K562 (cell line): Measurements from ENCODE around the gene ENKUR. TPM values are rescaled to one million over a fixed set of nuclear protein-coding genes. Genes with fewer than 3 reads are reported as not detected.

ENCODE experiments used
- ATAC-seq: fragments of 200-7000 bp; cut with Tn5 transposase; 3 replicates; pipeline ENCODE4 v1.9.1; 2020; ENCODE audit warnings: moderate library complexity
- BruUV-seq: library from RNA; stranded (reverse); fragments of 400-500 nt; replicated peaks from 2 replicates; lab custom pipeline; 2021; lab: Mats Ljungman, UMichigan
- CTCF ChIA-PET: fragments of 300-600 bp; formaldehyde crosslinking; extraction: SDS; loops from one replicate; lab custom pipeline; 2021; ENCODE audit warnings: low intra/inter-chr PET ratio; lab: Yijun Ruan, JAX
- POLR2A ChIA-PET: fragments of 300-600, 350-650 bp; sonication (Branson Sonifier 250); formaldehyde crosslinking; extraction: SDS; loops from one replicate; lab custom pipeline; 2021; ENCODE audit warnings: antibody characterized with exemption, inconsistent platforms; lab: Yijun Ruan, JAX
- DNase-seq, 4 experiments: peaks; one replicate each; pipeline versions ENCODE4 v3.0.0 to v3.0.0-alpha.2; 2011 to 2018; ENCODE audit warnings: low spot score in 3 of 4, mixed read lengths in 3 of 4; ENCODE audit errors: extremely low read depth in 1 of 4
- FAIRE-seq: peaks from 2 replicates; lab custom pipeline; 2011; peaks lifted over from hg19 to GRCh38; lab: Jason Lieb, UNC
- H2AFZ ChIP-seq: 2 replicates; pipeline ENCODE4 v1.6.0; 2011; ENCODE audit warnings: low read depth, low read length, control low read depth, inconsistent platforms
- H3K27ac ChIP-seq: fragments of 200-600 bp; 3 replicates; pipeline ENCODE4 v1.8.0; 2011; ENCODE audit warnings: low read depth, mild to moderate bottlenecking, control low read depth, inconsistent platforms, low read length, moderate library complexity, mixed read lengths; ENCODE audit errors: extremely low read depth
- H3K27me3 ChIP-seq, 2 experiments: fragments of 300-600 bp in 1 of 2; 2 replicates in 1 of 2; 3 replicates in 1 of 2; pipeline versions ENCODE4 v1.6.0 to v1.8.0; 2011; ENCODE audit warnings: inconsistent platforms in 2 of 2, low read length in 2 of 2, mild to moderate bottlenecking in 1 of 2, mixed read lengths in 1 of 2, moderate library complexity in 1 of 2; ENCODE audit not compliant: control insufficient read depth in 2 of 2, insufficient read depth in 2 of 2
- H3K36me3 ChIP-seq: fragments of 300-600 bp; 3 replicates; pipeline ENCODE4 v1.8.0; 2011; ENCODE audit warnings: mild to moderate bottlenecking, low read length, inconsistent platforms; ENCODE audit not compliant: control insufficient read depth, insufficient read depth
- H3K4me1 ChIP-seq, 2 experiments: fragments of 200-600 bp in 1 of 2; replicated peaks in 1 of 2; 2 replicates in 1 of 2; 3 replicates in 1 of 2; pipeline versions ENCODE4 v1.5.1 to v1.8.0; 2011; ENCODE audit warnings: inconsistent platforms in 2 of 2, low read length in 2 of 2, mild to moderate bottlenecking in 1 of 2, mixed read lengths in 1 of 2, moderate library complexity in 1 of 2; ENCODE audit not compliant: control insufficient read depth in 2 of 2, insufficient read depth in 2 of 2
- H3K4me2 ChIP-seq: 2 replicates; pipeline ENCODE4 v1.6.1; 2011; ENCODE audit warnings: low read length, control low read depth, inconsistent platforms, mixed read lengths; ENCODE audit not compliant: insufficient read depth
- H3K4me3 ChIP-seq: fragments of 200-600 bp; sonication (generic), shearing (Covaris generic); 2 replicates; pipeline ENCODE4 v1.5.1; 2016; ENCODE audit warnings: control low read depth, inconsistent platforms
- H3K79me2 ChIP-seq: fragments of 200-600 bp; 3 replicates; pipeline ENCODE4 v1.8.0; 2011; ENCODE audit warnings: low read length, inconsistent platforms; ENCODE audit not compliant: control insufficient read depth, insufficient read depth
- H3K9ac ChIP-seq, 2 experiments: 2 replicates each; pipeline versions ENCODE4 v1.6.0 to v1.6.1; 2011; ENCODE audit warnings: low read depth in 2 of 2, low read length in 2 of 2, control low read depth in 1 of 2, inconsistent platforms in 1 of 2, mild to moderate bottlenecking in 1 of 2, mixed read lengths in 1 of 2; ENCODE audit not compliant: insufficient read depth in 1 of 2
- H3K9me1 ChIP-seq: one replicate; pipeline ENCODE4 v1.6.0; 2011; ENCODE audit warnings: inconsistent platforms, mild to moderate bottlenecking, low read length, moderate library complexity; ENCODE audit not compliant: control insufficient read depth, insufficient read depth
- H3K9me3 ChIP-seq: replicated peaks from 2 replicates; pipeline ENCODE4 v1.5.1; 2011; ENCODE audit warnings: low read depth, low read length, inconsistent platforms; ENCODE audit not compliant: control insufficient read depth, insufficient read depth
- H4K20me1 ChIP-seq: replicated peaks from 2 replicates; pipeline ENCODE4 v1.6.1; 2011; ENCODE audit warnings: low read length, inconsistent platforms, mixed read lengths; ENCODE audit not compliant: control insufficient read depth, insufficient read depth
- ATF6 ChIP-seq: sonication (generic); formaldehyde crosslinking; IDR thresholded peaks from 2 replicates; pipeline ENCODE4 v1.4.0; 2020; ENCODE audit warnings: mild to moderate bottlenecking, missing genetic modification reagents
- E2F1 ChIP-seq: sonication (generic); formaldehyde crosslinking; IDR thresholded peaks from 2 replicates; pipeline ENCODE4 v1.8.1; 2023; ENCODE audit warnings: mild to moderate bottlenecking, missing genetic modification reagents, moderate library complexity
- SMARCB1 ChIP-seq: IDR thresholded peaks from 2 replicates; pipeline ENCODE4 v1.6.1; 2011; ENCODE audit warnings: improper control_type of control experiment, low read depth; ENCODE audit not compliant: insufficient read length
- ZBTB7A ChIP-seq: IDR thresholded peaks from 2 replicates; pipeline ENCODE4 v1.6.1; 2011; ENCODE audit warnings: low read depth, mild to moderate bottlenecking, low read length, moderate library complexity, borderline replicate concordance; ENCODE audit not compliant: control insufficient read depth
- ZNF197 ChIP-seq: fragments of 200-800 bp; sonication (Bioruptor generic); IDR thresholded peaks from 2 replicates; pipeline ENCODE4 v1.6.1; 2016; ENCODE audit warnings: low read depth, missing genetic modification characterization, missing compliant biosample characterization
- WGBS: fragments of 100-300 bp; shearing (Covaris generic); methylation state at CpG from one replicate; pipeline ENCODE4 v1.1.6; 2016; ENCODE audit warnings: low coverage, mixed read lengths; ENCODE audit not compliant: insufficient coverage; ENCODE audit errors: missing lambda C conversion rate; 5-methylcytosine and 5-hydroxymethylcytosine counted together
- in situ Hi-C: fragments of 300-500 bp; cut with MboI; formaldehyde crosslinking; loops from 4 replicates; pipeline ENCODE4 v1.15.0; 2018; ENCODE audit warnings: inconsistent platforms, mixed read lengths
- intact Hi-C: fragments of 100-400 bp; cut with micrococcal nuclease; formaldehyde crosslinking; loops from 2 replicates; pipeline ENCODE4 v1.14.2; 2022
- polyA plus RNA-seq, 8 experiments: library from polyadenylated mRNA; depleted of rRNA in 4 of 8; stranded (reverse) in 5 of 8; unstranded in 3 of 8; fragments of >200 nt; fragmentation: Nextera tagmentation in 2 of 8; fragmentation: Illumina TruSeq in 1 of 8; extraction: Ambion mirVana in 2 of 8; extraction: Trizol in 1 of 8; gene quantifications; 2 replicates each; pipeline versions ENCODE4 v1.2.1 to v1.2.3, GENCODE V29; 2011 to 2014; ENCODE audit warnings: inconsistent platforms in 1 of 8, missing spikeins in 1 of 8
- total RNA-seq, 7 experiments: library from RNA; depleted of rRNA in 6 of 7; stranded (reverse); fragments of >200 nt in 6 of 7; fragmentation: Illumina TruSeq in 2 of 7; extraction: Trizol in 2 of 7; gene quantifications; 2 replicates each; pipeline versions ENCODE4 v1.2.1 to v1.2.3, GENCODE V29; 2011 to 2021; ENCODE audit warnings: low replicate concordance in 1 of 7
- TF ChIP-seq, protein P1 (sequence below): fragments of 450-650 bp; IDR thresholded peaks from 2 replicates; pipeline ENCODE4 v1.6.1; 2014; ENCODE audit warnings: low read depth, mild to moderate bottlenecking, moderate library complexity, borderline replicate concordance

The ENKUR gene
- total and polyA plus RNA-seq, 9 of the 15 experiments (the other 6 are each of a cell fraction or from before 2014, with no cell fraction given) = 0.06 to 0.46 (median 0.20) TPM

- TF ChIP-seq ATF6 (CRISPR knock-in tag) = no peak
- TF ChIP-seq, protein P1, sequence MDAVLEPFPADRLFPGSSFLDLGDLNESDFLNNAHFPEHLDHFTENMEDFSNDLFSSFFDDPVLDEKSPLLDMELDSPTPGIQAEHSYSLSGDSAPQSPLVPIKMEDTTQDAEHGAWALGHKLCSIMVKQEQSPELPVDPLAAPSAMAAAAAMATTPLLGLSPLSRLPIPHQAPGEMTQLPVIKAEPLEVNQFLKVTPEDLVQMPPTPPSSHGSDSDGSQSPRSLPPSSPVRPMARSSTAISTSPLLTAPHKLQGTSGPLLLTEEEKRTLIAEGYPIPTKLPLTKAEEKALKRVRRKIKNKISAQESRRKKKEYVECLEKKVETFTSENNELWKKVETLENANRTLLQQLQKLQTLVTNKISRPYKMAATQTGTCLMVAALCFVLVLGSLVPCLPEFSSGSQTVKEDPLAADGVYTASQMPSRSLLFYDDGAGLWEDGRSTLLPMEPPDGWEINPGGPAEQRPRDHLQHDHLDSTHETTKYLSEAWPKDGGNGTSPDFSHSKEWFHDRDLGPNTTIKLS = no peak
These were observed 10.5 kb upstream of the ENKUR start (continued) for GRCh38 chr10:25026463-25026862.

GRCh38 chr10:25024528-25024927, 8.6 kb upstream of the ENKUR start:
- WGBS = 76% methylated on average over 8 of the region's 8 CpGs
- intact Hi-C loops = no loop called here
- in situ Hi-C loops = no loop called here

More at GRCh38 chr10:25024528-25024927, 8.6 kb upstream of the ENKUR start:
- TF ChIP-seq E2F1 (CRISPR knock-in tag) = no peak
- TF ChIP-seq SMARCB1 = no peak
- no peak for TF ChIP-seq ZNF197
- TF ChIP-seq ZBTB7A = no peak
- Histone ChIP-seq H3K9ac (no peak overlapping the region), H3K4me3 (no peak overlapping the region), H3K4me1 (no peaks in the 10 kb centered on the region), H3K4me2 (no peak overlapping the region), H4K20me1 (no peaks in the 10 kb centered on the region), H3K9me3 (no peaks in the 10 kb centered on the region), H3K27ac (no peak overlapping the region), H3K79me2 (no peaks in the 10 kb centered on the region), H3K9me1 (no peaks in the 10 kb centered on the region), H3K27me3 (no peaks in the 10 kb centered on the region), H3K36me3 (no peaks in the 10 kb centered on the region), H2AFZ (no peak overlapping the region)
- BruUV-seq = no TSS peak
- no peak for DNase-seq
- no peak for ATAC-seq
- ChIA-PET CTCF (no interaction called here), POLR2A (no interaction called here)
- FAIRE-seq = no peak
